KMS-11 (cell line): ENCODE data around the gene HIVEP1.

Source experiments
- H2AFZ ChIP-seq: fragments of 200-600 bp; sonication (generic); 2 replicates; pipeline ENCODE4 v1.6.1; 2016; ENCODE audit warnings: antibody characterized with exemption, mixed run types, low read depth
- H3K27ac ChIP-seq: fragments of 200-600 bp; sonication (generic); 2 replicates; pipeline ENCODE4 v1.6.1; 2016; ENCODE audit warnings: mild to moderate bottlenecking, mixed run types
- H3K27me3 ChIP-seq: fragments of 200-600 bp; sonication (generic); 2 replicates; pipeline ENCODE4 v1.6.1; 2017; ENCODE audit warnings: mild to moderate bottlenecking, low read depth, mixed run types, moderate library complexity; ENCODE audit not compliant: insufficient read depth
- H3K36me3 ChIP-seq: fragments of 200-600 bp; sonication (generic); 2 replicates; pipeline ENCODE4 v1.6.1; 2017; ENCODE audit warnings: mild to moderate bottlenecking, mixed run types; ENCODE audit not compliant: insufficient read depth
- H3K4me1 ChIP-seq: fragments of 200-600 bp; sonication (generic); 2 replicates; pipeline ENCODE4 v1.6.1; 2016; ENCODE audit warnings: mild to moderate bottlenecking, low read depth, mixed run types; ENCODE audit not compliant: poor library complexity, severe bottlenecking
- H3K4me2 ChIP-seq: fragments of 200-600 bp; sonication (generic); 2 replicates; pipeline ENCODE4 v1.7.0; 2016; ENCODE audit warnings: mild to moderate bottlenecking, mixed run types
- H3K4me3 ChIP-seq: fragments of 200-600 bp; sonication (generic); IDR thresholded peaks from 2 replicates; pipeline ENCODE4 v1.6.1; 2017; ENCODE audit warnings: low read depth, low read length, mixed read lengths; ENCODE audit not compliant: insufficient read depth
- H3K79me2 ChIP-seq: fragments of 200-600 bp; sonication (generic); 2 replicates; pipeline ENCODE4 v1.6.1; 2016; ENCODE audit warnings: low read depth, mixed run types; ENCODE audit not compliant: insufficient read depth
- H3K9ac ChIP-seq: fragments of 200-600 bp; sonication (generic); 2 replicates; pipeline ENCODE4 v1.6.1; 2016; ENCODE audit warnings: mild to moderate bottlenecking, mixed run types
- H4K20me1 ChIP-seq: fragments of 200-600 bp; sonication (generic); 2 replicates; pipeline ENCODE4 v1.6.1; 2016; ENCODE audit warnings: mild to moderate bottlenecking, mixed run types; ENCODE audit not compliant: insufficient read depth
- CTCF ChIP-seq: fragments of 200-600 bp; sonication (generic); conservative IDR thresholded peaks from 2 replicates; pipeline ENCODE4 v1.6.1; 2017; ENCODE audit warnings: low read depth, mild to moderate bottlenecking, antibody characterized with exemption, low read length, moderate library complexity, mixed read lengths

The HIVEP1 gene

GRCh38 chr6:12048609-12049008, 36.5 kb downstream of the HIVEP1 start:
- H2AFZ ChIP-seq = no peak overlapping the region
- H4K20me1 ChIP-seq = no peaks in the 10 kb centered on the region
- peak overlapping the region; percentile 23; the same call in 1 of the 2 replicates for H3K27ac ChIP-seq
- no peaks in the 10 kb centered on the region for H3K27me3 ChIP-seq
- H3K4me1 ChIP-seq = peaks cover 86% of the 10 kb centered on the region
- no peak overlapping the region for H3K4me3 ChIP-seq
- H3K4me2 ChIP-seq = peak overlapping the region; percentile 19; the same call in 1 of the 2 replicates
- H3K79me2 ChIP-seq = peaks cover 70% of the 10 kb centered on the region
- no peak for TF ChIP-seq CTCF
- H3K9ac ChIP-seq = no peak overlapping the region
- no peaks in the 10 kb centered on the region for H3K36me3 ChIP-seq

GRCh38 chr6:12049165-12049564, 37.1 kb downstream of the HIVEP1 start:
- H4K20me1 ChIP-seq = no peaks in the 10 kb centered on the region
- H3K4me2 ChIP-seq = peak overlapping the region; percentile 19; the same call in 1 of the 2 replicates
- no peaks in the 10 kb centered on the region for H3K36me3 ChIP-seq
- H3K27ac ChIP-seq = peak overlapping the region; percentile 36; the same call in 1 of the 2 replicates
- H3K79me2 ChIP-seq = peaks cover 70% of the 10 kb centered on the region
- no peaks in the 10 kb centered on the region for H3K27me3 ChIP-seq
- no peak for TF ChIP-seq CTCF
- no peak overlapping the region for H3K4me3 ChIP-seq
- H3K9ac ChIP-seq = no peak overlapping the region
- H2AFZ ChIP-seq = no peak overlapping the region
- H3K4me1 ChIP-seq = peaks cover 86% of the 10 kb centered on the region

GRCh38 chr6:12051861-12052368, 39.8 kb downstream of the HIVEP1 start:
- Histone ChIP-seq H3K9ac (peak overlapping the region; percentile 67), H3K4me3 (no peak overlapping the region), H2AFZ (no peak overlapping the region), H3K4me1 (peaks cover 91% of the 10 kb centered on the region), H3K27me3 (no peaks in the 10 kb centered on the region), H3K27ac (peak overlapping the region; percentile 99), H4K20me1 (no peaks in the 10 kb centered on the region), H3K36me3 (no peaks in the 10 kb centered on the region), H3K4me2 (peak overlapping the region; percentile 85), H3K79me2 (peaks cover 72% of the 10 kb centered on the region)
- TF ChIP-seq CTCF = no peak

- Histone ChIP-seq H3K36me3 (no peaks in the 10 kb centered on the region), H3K4me1 (peaks cover 97% of the 10 kb centered on the region), H3K79me2 (peaks cover 86% of the 10 kb centered on the region), H3K27ac (no peak overlapping the region), H3K4me3 (no peak overlapping the region), H4K20me1 (no peaks in the 10 kb centered on the region), H3K27me3 (no peaks in the 10 kb centered on the region), H3K4me2 (0 out of 2 replicates have a peak overlapping the region, but pooled peaks have one; percentile 3), H2AFZ (no peak overlapping the region), H3K9ac (no peak overlapping the region)
- TF ChIP-seq CTCF = no peak
These were observed 46.3 kb downstream of the HIVEP1 start for GRCh38 chr6:12058172-12058961.
